Measurements from ENCODE around the gene OTOA. TPM values are rescaled to one million over a fixed set of nuclear protein-coding genes. Genes with fewer than 3 reads are reported as not detected.

Gene OTOA
- total RNA-seq, 2 experiments from 2014 or later = not detected

- no peak for TF ChIP-seq CTCF (conservative IDR thresholded peaks at IDR 0.05; ENCODE audit: low read length)
- no peak for TF ChIP-seq EZH2phosphoT487 (IDR thresholded peaks at IDR 0.05; ENCODE audit: borderline replicate concordance, low read depth, low read length)
- Histone ChIP-seq H3K79me2 (ENCODE audit: insufficient read depth, low read depth, low read length) (no peaks in the 10 kb centered on the region), H3K9me3 (ENCODE audit: low read length) (no peaks in the 10 kb centered on the region), H3K9me2 (ENCODE audit: insufficient read depth, low read length) (no peaks in the 10 kb centered on the region), H3K4me1 (ENCODE audit: insufficient read depth, low read length, poor library complexity, severe bottlenecking) (peaks cover 23% of the 10 kb centered on the region), H3K4me3 (ENCODE audit: low read depth, low read length, poor library complexity, severe bottlenecking) (no peak overlapping the region), H4K20me1 (ENCODE audit: insufficient read depth, low read length) (no peaks in the 10 kb centered on the region), H3K4me2 (ENCODE audit: low read length) (no peak overlapping the region), H3K27ac (ENCODE audit: low read depth, low read length, poor library complexity, severe bottlenecking) (no peak overlapping the region), H3K36me3 (ENCODE audit: insufficient read depth, low read length) (peaks cover 5% of the 10 kb centered on the region; the same call in 1 of the 2 replicates), H2AFZ (ENCODE audit: low read length) (no peak overlapping the region)
- ChIA-PET CTCF (ENCODE audit: unreplicated experiment) (interaction anchor here (0.6 kb wide), 1 partner anchor 901 kb away, joined by 3 read pairs; no protein-coding TSS in a partner anchor), POLR2A (interaction anchor here (0.5 to 0.8 kb wide), 3 partner anchors 360 to 1399 kb away, joined by 3 read pairs; no protein-coding TSS in a partner anchor)
- DNase-seq (ENCODE audit: low spot score) = no peak
- intact Hi-C loops (cut with micrococcal nuclease; ENCODE audit: unreplicated experiment) = no loop called here
- no TSS peak for BruUV-seq (replicated peaks)
These were observed 1.2 kb downstream of the OTOA start for GRCh38 chr16:21664801-21665492.

GRCh38 chr16:21666772-21667171, 3.0 kb downstream of the OTOA start:
- H3K9me3 ChIP-seq (ENCODE audit: low read length) = no peaks in the 10 kb centered on the region
- no TSS peak for BruUV-seq (replicated peaks)
- H4K20me1 ChIP-seq (ENCODE audit: insufficient read depth, low read length) = no peaks in the 10 kb centered on the region
- H2AFZ ChIP-seq (ENCODE audit: low read length) = no peak overlapping the region
- intact Hi-C loops (cut with micrococcal nuclease; ENCODE audit: unreplicated experiment) = no loop called here
- H3K36me3 ChIP-seq (ENCODE audit: insufficient read depth, low read length) = no peaks in the 10 kb centered on the region
- no peak overlapping the region for H3K4me2 ChIP-seq (ENCODE audit: low read length)
- ChIA-PET POLR2A (no interaction called here), CTCF (ENCODE audit: unreplicated experiment) (no interaction called here)
- no peak for DNase-seq (ENCODE audit: low spot score)
- H3K9me2 ChIP-seq (ENCODE audit: insufficient read depth, low read length) = no peaks in the 10 kb centered on the region
- TF ChIP-seq EZH2phosphoT487 (IDR thresholded peaks at IDR 0.05; ENCODE audit: borderline replicate concordance, low read depth, low read length) (no peak), CTCF (conservative IDR thresholded peaks at IDR 0.05; ENCODE audit: low read length) (no peak)
- no peaks in the 10 kb centered on the region for H3K79me2 ChIP-seq (ENCODE audit: insufficient read depth, low read depth, low read length)
- H3K4me1 ChIP-seq (ENCODE audit: insufficient read depth, low read length, poor library complexity, severe bottlenecking) = peaks cover 11% of the 10 kb centered on the region
- no peak overlapping the region for H3K4me3 ChIP-seq (ENCODE audit: low read depth, low read length, poor library complexity, severe bottlenecking)
- H3K27ac ChIP-seq (ENCODE audit: low read depth, low read length, poor library complexity, severe bottlenecking) = no peak overlapping the region

- intact Hi-C loops (cut with micrococcal nuclease; ENCODE audit: unreplicated experiment) = no loop called here
- H3K4me3 ChIP-seq (ENCODE audit: low read depth, low read length, poor library complexity, severe bottlenecking) = no peak overlapping the region
- H3K36me3 ChIP-seq (ENCODE audit: insufficient read depth, low read length) = no peaks in the 10 kb centered on the region
- POLR2A ChIA-PET = no interaction called here
- BruUV-seq (replicated peaks) = no TSS peak
- no peak overlapping the region for H3K27ac ChIP-seq (ENCODE audit: low read depth, low read length, poor library complexity, severe bottlenecking)
- no peak overlapping the region for H3K4me2 ChIP-seq (ENCODE audit: low read length)
- no peaks in the 10 kb centered on the region for H3K9me3 ChIP-seq (ENCODE audit: low read length)
- no peak for DNase-seq (ENCODE audit: low spot score)
- peaks cover 6% of the 10 kb centered on the region for H3K4me1 ChIP-seq (ENCODE audit: insufficient read depth, low read length, poor library complexity, severe bottlenecking)
- no peaks in the 10 kb centered on the region for H4K20me1 ChIP-seq (ENCODE audit: insufficient read depth, low read length)
- H3K9me2 ChIP-seq (ENCODE audit: insufficient read depth, low read length) = no peaks in the 10 kb centered on the region
- H3K79me2 ChIP-seq (ENCODE audit: insufficient read depth, low read depth, low read length) = no peaks in the 10 kb centered on the region
- TF ChIP-seq CTCF (conservative IDR thresholded peaks at IDR 0.05; ENCODE audit: low read length) (no peak), EZH2phosphoT487 (IDR thresholded peaks at IDR 0.05; ENCODE audit: borderline replicate concordance, low read depth, low read length) (no peak)
- H2AFZ ChIP-seq (ENCODE audit: low read length) = no peak overlapping the region
- CTCF ChIA-PET (ENCODE audit: unreplicated experiment) = no interaction called here
These were observed 3.8 kb downstream of the OTOA start for GRCh38 chr16:21667575-21667974.

All from OCI-LY7 (cell line).